OCI-LY3 (cell line): ENCODE data around the gene OR12D2.

Experiments
- CTCF ChIP-seq: fragments of 200-600, 300-600 bp; sonication (generic); IDR thresholded peaks from 2 replicates; pipeline ENCODE4 v1.5.1; 2014; ENCODE audit warnings: antibody characterized with exemption, low read length, low read depth
- EZH2phosphoT487 ChIP-seq: fragments of 200-600 bp; shearing (Covaris generic); IDR thresholded peaks from 2 replicates; pipeline ENCODE4 v1.6.1; 2018; ENCODE audit warnings: antibody characterized with exemption, mixed run types, low read depth

DNA sequence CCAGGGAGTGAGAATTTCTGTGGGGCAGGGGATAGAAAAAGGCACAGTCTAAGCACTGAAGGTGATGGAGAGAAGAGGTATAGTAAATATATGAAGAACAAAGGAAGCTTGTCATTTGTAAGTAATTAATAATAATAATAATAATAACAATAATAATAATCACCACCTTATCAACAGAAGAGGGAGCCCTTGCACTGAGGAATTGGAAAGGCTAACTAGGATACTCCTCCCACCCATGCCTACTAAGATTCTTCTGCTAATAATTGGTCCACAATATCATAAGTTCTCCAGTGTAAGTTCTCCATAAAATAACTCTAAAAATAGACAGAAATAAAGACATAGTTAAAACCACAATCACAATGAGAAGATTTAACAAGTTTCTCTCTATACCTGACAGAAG, 19.4 kb upstream of the OR12D2 start:
- no peak for TF ChIP-seq CTCF
- TF ChIP-seq EZH2phosphoT487, result no peak
